Neutrophil (primary cell): ENCODE results near the gene SNX12.

Source experiments
- H3K27ac ChIP-seq: fragments of 200-600 bp; sonication (generic); 2 replicates; pipeline ENCODE4 v1.5.1; 2016; ENCODE audit warnings: mild to moderate bottlenecking, moderate library complexity
- H3K27me3 ChIP-seq: fragments of 200-600 bp; sonication (generic); 2 replicates; pipeline ENCODE4 v1.6.0; 2016; ENCODE audit warnings: mild to moderate bottlenecking
- H3K36me3 ChIP-seq: fragments of 200-600 bp; sonication (generic); 2 replicates; pipeline ENCODE4 v1.5.1; 2017
- H3K4me1 ChIP-seq, 2 experiments: fragments of 200-600 bp in 1 of 2; sonication (generic) in 1 of 2; 1 replicate in 1 of 2; 2 replicates in 1 of 2; pipeline versions ENCODE4 v1.5.1 to v1.6.1; 2013 to 2016; ENCODE audit warnings: low read depth in 1 of 2, low read length in 1 of 2, mild to moderate bottlenecking in 1 of 2, moderate library complexity in 1 of 2; ENCODE audit not compliant: control insufficient read depth in 1 of 2, insufficient read depth in 1 of 2
- H3K4me3 ChIP-seq, 2 experiments: fragments of 200-600 bp in 1 of 2; sonication (generic) in 1 of 2; 1 replicate in 1 of 2; 2 replicates in 1 of 2; pipeline ENCODE4 v1.5.1; 2013 to 2016; ENCODE audit warnings: low read depth in 1 of 2, low read length in 1 of 2, mild to moderate bottlenecking in 1 of 2, moderate library complexity in 1 of 2
- H3K9me3 ChIP-seq: fragments of 200-600 bp; sonication (generic); 2 replicates; pipeline ENCODE4 v1.5.1; 2016
- CTCF ChIP-seq: fragments of 200-600 bp; sonication (generic); IDR thresholded peaks from 2 replicates; pipeline ENCODE4 v1.5.1; 2016; ENCODE audit warnings: antibody characterized with exemption

SNX12 gene

DNA sequence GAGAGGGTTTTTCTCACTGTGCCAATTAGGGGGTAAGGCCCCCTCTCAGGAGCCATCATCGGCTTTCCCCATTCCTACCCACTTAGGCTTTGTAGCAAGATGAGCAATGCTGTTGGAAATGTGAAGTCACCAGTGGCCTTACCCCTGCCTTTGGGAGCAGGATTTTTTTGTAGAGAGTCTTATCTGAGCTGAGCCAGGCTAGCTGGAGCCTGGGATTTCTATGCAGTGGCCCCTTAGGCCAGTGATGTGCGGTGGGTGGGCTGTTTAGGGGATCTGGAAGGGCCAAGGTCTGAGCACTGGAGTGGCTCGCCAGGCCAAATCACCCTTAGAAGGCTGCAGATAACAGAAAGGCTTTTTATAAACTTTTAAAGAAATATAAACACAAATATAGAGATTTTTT is 34.2 kb upstream of the SNX12 start:
- H3K4me3 ChIP-seq: no peak overlapping the region
- H3K27me3 ChIP-seq: no peaks in the 10 kb centered on the region
- peaks cover 40 to 43% of the 10 kb centered on the region in 2 experiments for H3K4me1 ChIP-seq
- H3K27ac ChIP-seq: peak overlapping the region; percentile 70
- TF ChIP-seq CTCF: no peak
- H3K9me3 ChIP-seq: no peaks in the 10 kb centered on the region
- H3K36me3 ChIP-seq: peaks cover 19% of the 10 kb centered on the region

DNA sequence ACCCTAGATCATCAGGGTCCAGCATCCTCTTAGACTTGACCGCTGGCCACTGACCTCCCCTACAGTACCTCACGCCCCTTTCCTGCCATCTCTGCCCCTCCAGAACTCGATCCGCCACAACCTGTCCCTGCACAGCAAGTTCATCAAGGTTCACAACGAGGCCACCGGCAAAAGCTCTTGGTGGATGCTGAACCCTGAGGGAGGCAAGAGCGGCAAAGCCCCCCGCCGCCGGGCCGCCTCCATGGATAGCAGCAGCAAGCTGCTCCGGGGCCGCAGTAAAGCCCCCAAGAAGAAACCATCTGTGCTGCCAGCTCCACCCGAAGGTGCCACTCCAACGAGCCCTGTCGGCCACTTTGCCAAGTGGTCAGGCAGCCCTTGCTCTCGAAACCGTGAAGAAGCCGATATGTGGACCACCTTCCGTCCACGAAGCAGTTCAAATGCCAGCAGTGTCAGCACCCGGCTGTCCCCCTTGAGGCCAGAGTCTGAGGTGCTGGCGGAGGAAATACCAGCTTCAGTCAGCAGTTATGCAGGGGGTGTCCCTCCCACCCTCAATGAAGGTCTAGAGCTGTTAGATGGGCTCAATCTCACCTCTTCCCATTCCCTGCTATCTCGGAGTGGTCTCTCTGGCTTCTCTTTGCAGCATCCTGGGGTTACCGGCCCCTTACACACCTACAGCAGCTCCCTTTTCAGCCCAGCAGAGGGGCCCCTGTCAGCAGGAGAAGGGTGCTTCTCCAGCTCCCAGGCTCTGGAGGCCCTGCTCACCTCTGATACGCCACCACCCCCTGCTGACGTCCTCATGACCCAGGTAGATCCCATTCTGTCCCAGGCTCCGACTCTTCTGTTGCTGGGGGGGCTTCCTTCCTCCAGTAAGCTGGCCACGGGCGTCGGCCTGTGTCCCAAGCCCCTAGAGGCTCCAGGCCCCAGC is 32.7 kb upstream of the SNX12 start:
- no peaks in the 10 kb centered on the region for H3K9me3 ChIP-seq
- no peak for TF ChIP-seq CTCF
- peaks cover 18% of the 10 kb centered on the region for H3K36me3 ChIP-seq
- H3K4me3 ChIP-seq: no peak overlapping the region
- H3K27ac ChIP-seq: no peak overlapping the region
- H3K4me1 ChIP-seq: peaks cover 42 to 45% of the 10 kb centered on the region in 2 experiments
- H3K27me3 ChIP-seq: no peaks in the 10 kb centered on the region

DNA sequence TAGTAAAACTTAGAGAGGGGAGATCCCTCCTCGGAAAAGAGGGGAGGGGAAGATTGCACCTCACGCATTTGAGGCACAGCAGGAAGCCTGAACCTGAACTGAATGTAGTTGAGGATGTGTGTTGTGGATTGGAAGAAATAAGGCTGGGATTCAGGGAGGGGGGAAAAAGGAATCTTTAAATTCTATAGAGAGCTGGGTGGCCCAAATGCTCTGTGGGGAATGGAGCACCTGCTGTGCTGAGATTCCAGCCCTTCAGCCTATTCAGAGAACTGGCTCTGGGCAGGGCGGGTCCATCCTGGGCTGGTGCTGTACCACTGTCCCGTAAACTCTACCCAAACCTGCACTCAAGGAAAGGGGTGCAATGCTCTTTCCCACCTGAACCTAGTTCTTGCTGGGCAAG is 31.6 kb upstream of the SNX12 start:
- no peak overlapping the region for H3K27ac ChIP-seq
- TF ChIP-seq CTCF: no peak
- H3K9me3 ChIP-seq: no peaks in the 10 kb centered on the region
- H3K27me3 ChIP-seq: no peaks in the 10 kb centered on the region
- H3K36me3 ChIP-seq: peaks cover 18% of the 10 kb centered on the region
- no peak overlapping the region for H3K4me3 ChIP-seq
- H3K4me1 ChIP-seq: peaks cover 46 to 52% of the 10 kb centered on the region in 2 experiments

DNA sequence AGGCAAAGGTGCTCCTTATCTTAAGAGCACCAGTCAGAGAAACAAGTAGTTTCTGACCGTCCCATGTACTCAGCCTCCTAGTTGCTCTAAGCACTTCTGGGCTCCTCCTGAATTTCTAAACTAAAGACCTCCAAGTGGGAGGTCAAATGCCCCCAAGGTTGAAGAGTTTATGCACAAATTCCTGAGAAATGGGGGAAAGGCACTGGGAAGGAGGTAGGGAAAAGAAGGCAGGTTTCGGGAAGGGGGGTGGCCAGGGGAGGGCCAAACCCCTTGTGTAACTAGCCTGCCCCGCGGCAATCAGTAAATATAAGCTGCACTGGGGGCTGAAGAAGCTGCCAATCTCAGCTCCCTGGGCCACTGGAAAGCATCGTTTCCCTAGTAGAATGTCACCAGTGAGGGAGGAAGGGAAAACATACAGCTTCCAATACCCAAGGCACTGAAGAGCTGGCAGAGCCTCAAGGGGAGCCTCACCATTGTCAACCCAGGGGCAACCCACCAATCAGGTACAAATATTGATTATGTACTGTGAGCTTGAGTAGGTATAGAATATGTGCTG is 30.9 kb upstream of the SNX12 start:
- no peak overlapping the region for H3K27ac ChIP-seq
- no peaks in the 10 kb centered on the region for H3K9me3 ChIP-seq
- no peak for TF ChIP-seq CTCF
- H3K36me3 ChIP-seq: peaks cover 18% of the 10 kb centered on the region
- no peaks in the 10 kb centered on the region for H3K27me3 ChIP-seq
- H3K4me1 ChIP-seq: peaks cover 39 to 45% of the 10 kb centered on the region in 2 experiments
- H3K4me3 ChIP-seq: no peak overlapping the region

GRCh38 chrX:71098302-71098701 is 30.2 kb upstream of the SNX12 start:
- peak; percentile 67 for TF ChIP-seq CTCF
- peaks cover 32 to 37% of the 10 kb centered on the region in 2 experiments for H3K4me1 ChIP-seq
- H3K36me3 ChIP-seq: peaks cover 18% of the 10 kb centered on the region
- H3K4me3 ChIP-seq: peak overlapping the region; percentile 5 to 68
- H3K27ac ChIP-seq: peak overlapping the region; percentile 5
- H3K9me3 ChIP-seq: no peaks in the 10 kb centered on the region
- no peaks in the 10 kb centered on the region for H3K27me3 ChIP-seq
